Activated CD4-positive, CD25-positive, alpha-beta regulatory T cell treated with anti-CD3 and anti-CD28 coated beads, Interleukin-2, amount 50 U/mL, for 24 hours (primary cell): ENCODE results near the gene L3MBTL4.
"Not testable (repeated sequence)": the region's sequence is repeated elsewhere in the genome, so short reads cannot be mapped to it uniquely, and the experiment has no call there.

ENCODE experiments used
- ATAC-seq, 2 donors: fragments of 150-1000 bp; cut with Tn5 transposase; one replicate each; pipeline ENCODE4 v1.10.0; 2021; ENCODE audit warnings: mild to moderate bottlenecking in 1 of 2, moderate library complexity in 1 of 2

L3MBTL4 gene

DNA sequence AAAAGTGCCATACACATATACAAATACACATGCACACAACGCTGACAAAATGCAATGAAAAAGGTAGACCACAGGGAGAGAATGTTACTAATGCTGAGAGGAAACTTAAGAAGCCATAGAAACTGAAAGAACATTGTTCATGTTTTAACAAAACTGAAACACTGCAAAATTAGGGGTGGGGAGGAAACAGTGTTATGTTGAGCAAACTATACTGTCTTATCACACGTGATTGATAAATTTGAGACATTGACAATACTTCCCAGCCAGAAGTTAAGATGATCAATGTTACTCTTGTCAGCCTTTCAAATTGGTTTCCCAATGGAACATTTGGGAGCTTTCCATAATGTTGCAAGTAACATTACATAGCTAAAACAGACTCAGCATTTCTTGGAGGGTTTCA is 165.5 kb downstream of the L3MBTL4 start:
- ATAC-seq = no peak

DNA sequence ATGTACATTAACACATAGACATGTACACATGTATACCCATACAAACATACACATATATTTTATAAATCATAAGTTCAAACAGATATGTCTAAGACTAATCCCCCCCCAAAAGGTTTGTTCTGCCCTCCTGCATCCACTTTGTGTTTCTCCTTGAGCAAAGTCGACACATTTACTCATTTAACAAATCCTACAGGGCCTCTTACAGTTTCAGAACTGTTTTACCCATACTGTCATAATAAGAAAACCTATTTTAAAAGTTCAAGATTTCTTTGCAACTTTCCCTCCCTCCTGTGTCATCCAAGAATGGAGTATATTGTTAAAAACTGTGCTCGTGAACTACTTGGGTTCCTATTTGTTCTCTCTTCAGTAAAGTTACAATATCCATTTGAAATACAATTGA is 166.7 kb downstream of the L3MBTL4 start:
- no peak for ATAC-seq

DNA sequence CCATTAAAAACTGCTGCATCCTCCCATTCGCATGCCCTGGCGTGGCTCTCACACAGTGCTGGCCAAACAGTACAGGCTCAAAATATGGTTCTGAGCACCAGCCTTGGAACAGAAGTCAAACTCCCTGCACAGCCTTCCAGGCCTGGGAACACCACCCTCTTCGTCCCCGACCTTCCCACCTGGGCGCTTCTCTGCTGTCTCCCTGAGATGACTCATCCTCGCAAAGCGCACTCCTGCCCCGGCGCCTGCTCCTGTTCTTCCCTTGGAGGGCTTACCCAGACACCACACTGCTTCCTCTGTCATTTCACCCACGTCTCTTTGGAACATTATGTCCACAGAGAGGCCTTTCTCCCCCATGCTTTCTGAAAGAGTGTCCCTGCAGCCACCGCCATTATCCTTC is 172.7 kb downstream of the L3MBTL4 start:
- no peak for ATAC-seq

DNA sequence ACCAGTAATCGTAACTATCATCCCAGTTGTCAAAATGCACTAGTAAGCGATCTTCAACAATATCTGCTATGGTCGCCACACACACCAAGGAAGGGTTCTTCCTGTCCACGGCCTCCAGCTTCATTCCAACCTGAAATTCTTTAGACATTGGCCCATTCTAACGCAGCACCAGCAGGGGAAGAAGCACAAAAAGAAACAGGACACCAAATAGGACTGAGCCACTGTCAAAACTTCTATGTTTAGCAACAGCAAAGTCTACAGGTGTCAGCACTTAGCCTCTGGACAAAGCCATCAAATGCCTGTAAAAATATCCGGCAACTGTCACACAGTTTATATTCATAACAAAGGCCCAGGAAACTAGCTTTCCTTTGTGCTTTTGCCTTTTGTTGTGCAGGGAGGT is 175.0 kb downstream of the L3MBTL4 start:
- ATAC-seq = no peak

DNA sequence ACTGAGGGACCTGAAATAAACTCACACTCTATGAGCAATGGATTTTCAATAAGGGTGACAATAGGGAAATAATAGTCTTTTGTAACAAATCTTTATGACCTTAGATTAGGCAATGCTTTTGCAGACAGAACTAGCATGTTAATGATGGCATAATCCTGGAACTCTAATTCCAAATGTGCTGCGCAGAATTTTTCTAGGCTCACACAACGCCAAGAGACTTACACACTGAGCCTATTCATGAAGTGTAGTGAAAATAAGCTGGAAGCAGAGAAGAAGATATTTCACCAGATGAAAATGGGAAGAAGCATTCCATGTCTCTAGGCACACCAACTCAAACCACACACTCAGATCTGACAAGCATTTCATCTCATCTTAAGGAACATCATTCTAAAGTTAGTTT is 178.5 kb downstream of the L3MBTL4 start:
- ATAC-seq = no peak

DNA sequence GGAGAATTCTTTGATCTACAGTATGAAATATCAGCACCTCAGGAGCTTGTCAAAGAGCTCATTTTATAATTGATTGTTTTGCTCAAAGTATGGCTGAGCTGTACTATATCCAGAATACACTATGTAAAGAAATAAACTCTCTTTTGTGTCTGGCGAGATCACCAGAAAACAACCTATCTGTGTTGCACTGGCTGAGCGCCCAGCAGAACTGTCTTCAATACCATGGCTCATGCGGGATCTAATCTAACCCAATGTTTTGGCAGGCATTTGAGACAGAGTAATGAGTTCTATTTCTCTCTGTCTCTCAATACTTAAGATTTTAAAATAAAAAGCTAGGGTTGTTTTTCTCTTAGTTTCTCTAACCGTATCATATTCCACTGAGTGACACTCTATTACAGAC is 192.4 kb downstream of the L3MBTL4 start:
- no peak for ATAC-seq

DNA sequence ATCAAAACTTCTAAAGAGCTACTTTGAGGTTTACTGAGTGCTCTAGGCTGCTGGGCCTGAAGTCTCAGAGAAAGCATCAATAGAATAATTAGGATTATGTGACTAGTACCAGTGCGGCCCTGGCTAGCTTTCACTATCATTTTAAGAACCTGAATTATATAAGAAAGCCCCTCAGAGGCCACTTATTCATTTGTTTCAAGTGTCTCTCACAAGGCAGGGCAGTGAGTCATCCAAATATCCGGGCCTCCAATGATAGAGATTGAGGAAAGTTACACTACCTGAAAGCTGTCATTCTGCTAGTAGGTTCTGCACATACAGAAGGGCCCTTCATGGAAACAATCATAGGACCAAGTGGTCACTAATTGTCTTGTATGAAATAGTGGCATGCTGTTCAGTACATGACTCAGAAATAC is 193.1 kb downstream of the L3MBTL4 start:
- ATAC-seq = no peak

DNA sequence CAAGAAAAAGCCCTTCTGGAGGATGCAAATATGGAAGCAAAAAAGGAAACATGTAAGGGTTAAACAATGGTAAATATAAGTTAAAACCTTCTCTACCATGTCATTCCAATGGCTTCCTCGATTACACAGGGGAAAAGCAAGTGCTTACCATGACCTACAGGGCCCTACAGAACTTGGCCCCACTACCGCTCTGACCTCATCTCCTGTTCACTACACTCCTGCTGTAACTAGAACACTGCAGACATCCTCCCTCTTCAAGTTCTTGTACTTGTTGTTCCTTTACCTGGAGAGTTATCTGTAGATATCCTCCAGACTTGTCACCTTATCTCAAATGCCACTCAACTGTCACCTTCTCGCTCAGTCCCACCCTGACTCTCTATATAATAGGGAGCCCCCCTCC is 194.6 kb downstream of the L3MBTL4 start:
- no peak for ATAC-seq

DNA sequence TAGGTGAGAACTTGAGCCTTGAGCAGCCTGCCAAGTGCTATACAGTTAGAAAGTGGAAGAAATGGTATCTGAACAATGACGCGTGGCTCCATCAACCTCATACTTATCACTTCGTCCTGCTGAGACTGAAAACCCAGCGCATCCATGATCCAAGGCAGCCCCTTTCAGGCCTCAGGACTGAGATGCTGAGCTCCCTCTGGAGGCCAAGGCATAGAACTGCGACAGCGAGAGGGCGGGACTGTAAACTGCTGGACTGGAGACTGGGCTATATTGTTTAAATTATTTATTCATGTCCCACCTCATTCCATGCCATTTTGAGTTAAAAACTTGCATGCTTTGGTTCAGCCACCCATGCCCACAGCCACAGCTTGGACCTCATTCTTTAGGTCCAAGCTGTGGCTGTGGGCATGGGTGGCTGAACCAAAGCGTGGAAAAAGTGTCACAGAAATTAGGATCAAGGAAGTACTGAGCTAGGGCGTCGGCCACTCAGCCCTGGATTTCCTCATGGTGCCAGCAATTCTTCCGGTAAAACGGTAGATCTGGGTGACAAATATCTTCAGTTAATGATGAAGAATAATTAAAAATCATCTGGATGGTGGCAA is 195.5 kb downstream of the L3MBTL4 start:
- no peak for ATAC-seq

DNA sequence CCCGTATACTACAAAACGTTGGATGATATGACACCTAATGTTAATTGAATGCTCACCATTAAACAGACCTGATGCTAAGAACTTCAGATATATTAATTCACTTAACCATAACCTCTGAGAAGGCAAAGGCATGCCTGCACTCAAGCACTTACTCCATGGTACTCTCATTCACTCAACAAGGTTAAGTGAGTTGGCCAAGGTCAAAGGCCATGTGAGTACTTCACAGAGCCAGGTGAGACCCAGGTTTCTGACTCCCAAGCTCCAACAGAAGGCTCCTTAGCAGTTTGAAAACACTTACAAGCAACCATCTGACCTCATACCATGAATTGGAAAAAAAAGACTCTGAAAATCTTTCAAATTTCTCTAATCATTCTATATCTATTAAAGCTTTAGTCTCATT is 198.8 kb downstream of the L3MBTL4 start:
- no peak for ATAC-seq

DNA sequence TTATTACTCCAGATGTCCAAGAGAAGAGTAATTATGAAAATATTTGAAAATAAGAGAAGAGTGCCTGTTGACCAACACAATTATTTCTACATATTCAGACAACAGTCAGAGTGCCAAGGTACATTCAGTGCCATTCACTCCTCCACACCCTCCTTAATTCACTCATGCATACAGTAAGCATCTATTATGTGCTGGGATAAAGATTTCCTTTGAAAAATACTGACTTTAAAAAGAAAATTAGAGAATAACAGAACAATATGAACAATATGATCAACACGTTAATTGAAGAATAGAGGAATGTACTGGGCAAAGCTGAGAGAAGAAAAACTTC is 203.6 kb downstream of the L3MBTL4 start:
- no peak for ATAC-seq

DNA sequence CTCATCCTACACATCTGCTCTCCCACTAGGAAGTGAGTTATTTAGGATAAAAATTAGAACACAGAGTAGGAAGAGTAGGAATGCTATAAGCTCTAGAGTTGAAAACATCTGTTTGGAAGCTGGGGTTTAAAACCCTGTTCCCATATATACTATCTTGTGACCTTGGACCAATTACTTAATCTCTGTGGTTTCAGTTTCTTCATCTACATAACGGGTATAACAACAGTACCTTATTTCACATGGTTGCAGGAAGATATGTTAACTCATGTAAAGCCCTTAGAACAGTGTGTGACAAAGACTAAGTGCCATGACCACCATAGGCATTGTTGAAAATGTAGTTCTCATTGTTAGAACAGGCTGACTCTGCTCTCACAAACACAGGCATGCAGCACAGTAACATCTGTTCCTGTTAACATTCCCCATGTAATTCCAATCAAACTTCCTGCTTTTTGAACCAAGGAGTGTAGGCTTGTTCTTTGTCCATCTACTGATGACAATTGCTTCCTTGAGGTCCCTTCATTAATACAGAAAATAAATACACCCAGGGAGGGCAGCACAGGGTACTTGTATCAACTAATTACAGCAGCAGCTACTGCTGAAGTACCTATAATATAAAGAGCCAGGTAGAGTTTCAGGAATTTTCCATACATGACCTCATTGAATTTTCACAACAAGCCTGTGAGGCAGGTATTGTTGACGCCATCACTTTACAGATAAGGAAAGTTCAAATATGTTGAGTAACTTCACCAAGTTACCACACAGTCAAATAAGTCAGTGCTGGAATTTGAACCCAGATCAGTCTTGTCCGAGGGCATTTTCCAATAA is 204.2 kb downstream of the L3MBTL4 start:
- ATAC-seq = no peak

DNA sequence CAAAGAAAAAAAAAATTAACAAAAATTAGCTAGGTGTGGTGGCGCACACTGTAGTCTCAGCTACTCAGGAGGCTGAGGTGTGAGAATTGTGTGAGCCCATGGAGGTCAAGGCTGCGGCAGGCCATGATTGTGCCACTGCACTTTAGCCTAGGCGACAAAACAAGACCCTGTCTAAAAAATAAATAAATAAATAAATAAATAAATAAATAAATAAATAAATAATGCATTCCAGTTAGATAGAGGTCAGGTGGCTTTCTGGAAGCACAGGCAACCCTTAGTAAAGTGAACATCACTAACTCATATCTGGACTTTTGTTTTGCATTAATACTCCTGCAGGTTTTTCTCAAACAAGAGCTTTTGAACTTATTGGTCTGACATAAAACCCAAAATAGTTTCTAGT is 206.8 kb downstream of the L3MBTL4 start:
- ATAC-seq = no peak

DNA sequence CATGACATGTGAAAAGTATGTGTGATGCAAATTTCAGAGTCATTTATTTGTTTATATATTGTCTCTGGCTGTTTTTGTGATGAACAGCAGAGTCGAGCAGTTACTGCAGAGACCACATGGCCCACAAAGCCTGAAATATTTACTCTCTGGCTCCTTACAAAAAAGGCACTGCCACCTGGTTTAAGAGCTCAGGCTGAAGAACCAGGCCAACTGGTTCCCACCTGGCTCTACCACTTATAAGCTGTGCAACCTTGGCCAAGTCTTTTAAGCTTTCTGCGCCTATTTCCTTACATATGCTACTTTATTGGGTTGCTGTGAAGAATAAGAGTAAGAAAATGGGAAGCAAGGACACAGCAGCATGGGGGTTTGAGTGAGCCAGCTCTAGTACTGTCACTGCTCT is 207.6 kb downstream of the L3MBTL4 start:
- no peak for ATAC-seq

DNA sequence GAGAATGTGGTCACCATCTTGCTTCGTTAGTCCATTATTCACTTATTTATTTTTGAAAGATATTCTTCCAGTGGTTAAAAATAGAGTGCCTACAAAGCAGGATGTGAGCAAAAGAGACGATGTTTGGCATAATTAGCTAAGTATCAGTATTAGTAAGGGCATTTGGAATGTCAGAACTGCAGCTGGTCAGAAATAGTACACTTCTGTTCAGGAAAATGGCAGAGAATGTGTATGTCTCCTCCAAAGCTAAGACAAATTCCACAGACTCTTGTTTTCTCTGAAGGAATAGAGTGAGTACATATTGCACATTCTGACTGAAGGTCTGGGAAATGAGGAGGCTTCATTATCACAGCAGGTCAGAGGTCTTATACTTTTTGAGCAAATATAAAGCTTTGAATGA is 209.0 kb downstream of the L3MBTL4 start:
- no peak for ATAC-seq

DNA sequence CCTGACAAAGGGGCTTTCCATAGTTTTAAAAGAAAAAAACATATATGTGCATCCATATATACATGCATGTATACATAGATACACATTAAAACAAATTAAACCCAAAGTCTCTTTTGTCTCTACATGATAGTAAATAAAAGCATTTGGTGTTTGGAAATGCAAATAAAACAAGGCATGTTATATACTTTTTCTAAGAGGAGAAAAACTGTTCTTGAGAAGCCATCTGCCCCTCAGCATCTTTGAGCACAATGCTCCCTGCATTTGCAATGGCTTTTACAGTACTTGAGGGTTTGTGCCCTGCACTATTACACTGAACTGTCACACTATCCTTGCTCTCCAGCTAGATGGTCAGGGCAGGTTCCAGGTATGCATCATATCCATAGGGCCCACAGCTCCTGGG is 210.2 kb downstream of the L3MBTL4 start:
- ATAC-seq = no peak

DNA sequence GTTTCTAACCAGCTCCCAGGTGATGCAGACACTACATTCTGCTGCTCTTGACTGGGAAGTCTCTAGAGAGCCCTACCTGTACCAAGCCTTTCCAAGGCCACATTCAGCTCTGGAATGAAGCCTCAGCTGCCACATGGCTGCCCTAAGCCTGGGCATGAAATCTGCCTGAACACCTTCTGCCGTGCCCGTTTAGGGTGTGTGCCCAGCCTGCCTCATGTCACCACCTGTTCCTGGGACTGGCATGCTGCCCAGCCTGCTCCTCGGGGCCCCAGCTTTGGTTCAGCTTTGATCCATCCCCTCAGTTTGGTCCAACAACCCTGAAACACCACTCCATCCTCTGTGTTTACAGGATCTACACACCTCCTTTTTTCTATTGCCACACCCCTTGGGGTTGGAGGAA is 210.9 kb downstream of the L3MBTL4 start:
- no peak for ATAC-seq

DNA sequence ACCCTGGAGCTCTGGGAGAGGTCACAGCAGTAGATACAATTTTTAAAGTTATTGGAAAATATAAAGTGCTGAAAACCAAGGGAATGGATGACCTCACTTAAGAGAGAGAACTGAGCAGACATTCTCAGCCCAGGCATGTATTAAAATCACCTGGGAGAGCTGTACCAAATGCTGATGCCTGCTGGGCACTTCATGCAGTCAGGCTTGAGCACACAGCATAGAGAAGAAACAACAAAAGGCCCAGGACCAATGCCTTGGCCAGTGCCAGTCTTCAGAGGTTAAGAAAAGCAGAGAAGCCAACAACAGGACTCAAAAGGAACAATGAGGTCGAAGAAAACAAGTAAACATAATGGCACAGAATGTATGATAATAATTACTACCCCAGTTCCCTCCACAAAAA is 211.8 kb downstream of the L3MBTL4 start:
- ATAC-seq = no peak

DNA sequence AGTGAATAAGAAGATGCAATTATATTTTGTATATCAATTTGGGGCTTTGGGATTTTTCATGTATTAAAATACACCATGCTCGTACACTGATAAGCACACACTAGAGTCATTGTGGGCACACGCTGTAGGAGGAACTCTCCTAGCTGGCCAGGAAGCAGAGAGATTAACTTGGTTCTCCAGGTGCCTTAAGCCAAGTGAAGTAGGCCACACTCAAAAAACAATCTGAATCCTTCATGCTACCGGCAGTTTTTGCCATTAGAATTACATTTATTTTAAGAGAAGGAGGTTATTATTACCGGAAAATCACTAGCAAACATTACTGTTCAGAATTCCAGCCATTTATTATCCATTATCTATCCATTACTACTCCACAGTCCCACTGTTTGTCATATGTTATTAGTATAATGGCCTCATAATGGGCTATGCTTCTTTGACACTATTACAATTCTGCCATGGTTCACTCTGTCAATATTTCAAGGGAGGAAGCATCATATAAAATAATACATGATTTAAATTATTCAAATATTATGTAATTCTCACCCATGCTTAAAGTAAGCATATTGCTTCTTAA is 214.4 kb downstream of the L3MBTL4 start:
- no peak for ATAC-seq

DNA sequence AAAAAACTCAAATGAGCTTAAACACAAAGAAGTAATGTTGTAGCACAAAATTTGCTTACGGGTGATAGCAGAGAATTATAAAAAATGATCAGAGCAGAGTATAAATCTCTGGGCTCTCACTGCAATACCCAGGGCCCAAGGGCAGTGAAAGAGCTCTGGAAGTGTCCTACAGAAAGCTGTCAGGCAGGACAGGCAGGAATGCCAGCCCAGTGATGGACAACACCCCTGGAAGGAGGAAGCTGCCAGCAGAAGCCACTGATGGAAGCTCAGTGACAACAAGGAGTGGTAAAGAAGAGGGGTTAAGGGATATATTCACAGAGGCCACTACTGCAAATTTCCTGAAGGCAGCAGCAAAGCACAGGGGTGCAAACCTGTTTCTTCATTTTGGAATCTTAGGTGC is 214.9 kb downstream of the L3MBTL4 start:
- no peak for ATAC-seq

DNA sequence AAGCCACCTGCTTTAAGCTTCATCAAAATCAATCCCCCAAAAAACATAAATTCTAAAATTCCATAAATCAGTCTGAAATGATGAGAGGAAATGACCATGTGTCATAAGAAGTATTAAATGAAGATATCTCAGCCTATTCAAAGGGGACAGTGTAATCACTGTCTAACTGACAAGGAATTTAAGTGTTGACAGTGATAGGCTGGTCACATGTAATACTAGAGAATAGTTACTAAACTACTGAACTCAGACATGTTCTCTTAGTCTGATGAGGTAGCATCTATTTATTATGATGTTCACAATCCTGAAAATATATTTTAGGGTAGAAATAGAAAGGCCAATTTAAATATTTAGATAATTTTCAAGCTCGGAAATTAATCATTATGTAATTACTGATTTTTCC is 216.1 kb downstream of the L3MBTL4 start:
- no peak for ATAC-seq

DNA sequence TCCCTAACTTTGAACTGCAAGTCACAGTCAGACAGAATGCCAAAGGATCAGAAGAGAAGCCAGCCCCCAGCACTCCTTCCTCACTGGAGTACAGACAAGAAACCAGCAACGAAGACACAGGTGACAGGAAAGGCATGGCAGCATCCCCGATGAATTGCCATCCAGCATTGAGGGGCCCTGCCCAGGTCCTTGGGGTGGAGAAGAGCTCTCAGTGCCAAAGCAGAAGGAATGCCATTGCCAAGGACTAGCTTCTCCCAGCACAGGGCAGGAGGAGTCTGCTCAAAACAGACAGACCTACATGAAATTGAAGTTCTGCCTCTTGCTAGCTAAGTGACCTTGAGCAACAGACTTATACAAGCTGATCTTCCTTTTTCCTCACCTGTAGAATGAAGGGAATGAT is 220.1 kb downstream of the L3MBTL4 start:
- ATAC-seq = no peak

DNA sequence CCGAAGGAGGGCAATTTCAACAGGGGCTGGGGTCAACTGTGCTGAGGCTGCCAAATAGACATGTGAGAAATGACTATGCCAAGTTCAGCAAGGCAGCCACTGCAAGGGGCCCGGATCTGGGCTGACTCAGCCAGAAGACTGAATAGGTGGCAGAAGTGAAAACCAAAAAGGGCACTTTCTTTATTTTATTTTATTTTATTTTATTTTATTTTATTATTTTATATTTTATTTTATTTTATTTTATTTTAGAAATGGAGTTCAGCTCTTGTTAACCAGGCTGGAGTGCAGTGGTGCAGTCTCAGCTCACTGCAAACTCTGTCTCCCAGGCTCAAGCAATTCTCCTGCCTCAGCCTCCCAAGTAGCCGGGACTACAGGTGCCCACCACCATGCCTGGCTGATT is 228.9 kb downstream of the L3MBTL4 start:
- ATAC-seq = not testable (repeated sequence)

DNA sequence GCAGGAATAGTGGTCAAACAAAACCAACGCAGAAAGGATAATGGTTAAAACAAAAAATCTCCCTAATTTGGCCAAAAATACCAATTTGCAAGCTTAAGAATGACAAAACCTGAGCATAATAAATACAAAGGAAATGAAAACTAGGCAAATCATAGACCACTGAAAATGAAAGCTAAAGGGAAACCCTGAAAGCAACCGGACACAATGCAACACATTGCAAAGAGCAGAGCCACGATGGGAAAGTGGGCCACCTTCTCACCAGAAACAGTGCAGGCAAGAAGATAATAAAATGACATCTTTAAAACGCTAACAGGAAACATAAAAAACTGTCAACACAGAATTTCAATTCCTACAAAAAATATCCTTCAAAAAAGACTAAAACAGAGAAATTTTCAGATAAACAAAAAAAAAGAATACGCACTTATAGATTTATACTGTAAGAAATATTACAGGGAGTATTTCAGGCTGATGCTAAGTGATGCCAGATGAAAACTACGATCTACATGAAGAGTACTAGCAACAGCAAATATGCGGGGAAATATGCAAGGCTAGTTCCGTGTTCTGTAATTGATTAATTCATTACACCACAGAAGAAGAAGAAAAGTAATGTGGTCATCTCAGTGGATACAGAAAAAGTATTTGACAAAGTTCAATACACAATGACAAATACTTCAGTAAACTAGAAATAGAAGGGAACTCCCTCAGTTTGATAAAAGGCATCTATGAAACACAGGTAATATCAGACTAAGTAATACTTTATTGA is 239.5 kb downstream of the L3MBTL4 start:
- no peak for ATAC-seq
